GM10266 (cell line): ENCODE measurements around the gene IRF2.
A peak's percentile ranks its signal among the peaks of the same experiment; 100 is the strongest.

Experiments used
- DNase-seq: peaks from one replicate; pipeline ENCODE4 v3.0.0; 2012; ENCODE audit errors: extremely low spot score
- CTCF ChIP-seq: IDR thresholded peaks from 2 replicates; pipeline ENCODE4 v1.5.1; 2012; ENCODE audit warnings: mild to moderate bottlenecking, low read depth; ENCODE audit not compliant: control insufficient read depth, insufficient read depth; ENCODE audit errors: missing control alignments

The IRF2 gene

GRCh38 chr4:184415071-184415470 is 59.3 kb downstream of the IRF2 start:
- no peak for TF ChIP-seq CTCF
- no peak for DNase-seq

DNA sequence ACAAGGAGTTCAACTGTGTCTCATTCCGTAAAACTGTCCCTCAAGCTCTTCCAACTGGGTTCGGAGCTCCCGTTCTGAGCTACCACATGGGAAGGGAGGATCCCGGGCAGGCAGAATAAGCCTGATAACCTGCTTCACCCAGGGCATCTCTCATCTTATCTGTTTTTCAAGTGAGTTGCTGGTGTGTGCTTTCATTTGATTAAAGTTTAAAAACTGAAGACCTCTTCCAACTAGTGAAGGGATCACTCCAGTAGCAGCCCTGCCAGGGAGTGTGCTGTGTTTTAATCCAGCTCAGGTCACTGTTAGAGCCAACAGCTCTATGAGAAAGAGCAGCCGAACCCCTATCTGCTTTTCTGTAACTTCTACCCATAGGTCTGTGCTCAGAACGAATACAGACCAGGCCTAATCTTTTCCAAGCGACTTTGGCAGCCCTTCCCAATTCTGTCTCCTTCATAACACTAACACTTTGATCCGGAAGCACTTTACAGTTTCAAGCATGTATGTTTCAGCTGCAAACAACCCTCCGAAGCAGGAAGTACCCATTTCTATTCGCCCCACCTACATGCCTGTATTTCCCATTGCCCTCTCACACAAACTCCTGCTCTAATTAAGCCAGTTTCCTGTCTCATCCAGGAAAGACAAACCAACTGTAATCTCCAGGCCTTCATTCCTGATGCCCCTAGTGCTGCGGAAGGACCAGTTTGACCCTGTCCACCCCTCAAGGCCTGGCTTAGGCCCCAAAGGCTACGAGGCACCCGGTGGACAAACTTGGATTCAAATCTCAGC is 60.9 kb downstream of the IRF2 start:
- DNase-seq: no peak
- TF ChIP-seq CTCF: no peak

- TF ChIP-seq CTCF: no peak
- DNase-seq: no peak
Measured at GRCh38 chr4:184410748-184411147, 63.6 kb downstream of the IRF2 start.

GRCh38 chr4:184409911-184410692 is 64.2 kb downstream of the IRF2 start:
- peak; percentile 37 for DNase-seq
- TF ChIP-seq CTCF: no peak

DNA sequence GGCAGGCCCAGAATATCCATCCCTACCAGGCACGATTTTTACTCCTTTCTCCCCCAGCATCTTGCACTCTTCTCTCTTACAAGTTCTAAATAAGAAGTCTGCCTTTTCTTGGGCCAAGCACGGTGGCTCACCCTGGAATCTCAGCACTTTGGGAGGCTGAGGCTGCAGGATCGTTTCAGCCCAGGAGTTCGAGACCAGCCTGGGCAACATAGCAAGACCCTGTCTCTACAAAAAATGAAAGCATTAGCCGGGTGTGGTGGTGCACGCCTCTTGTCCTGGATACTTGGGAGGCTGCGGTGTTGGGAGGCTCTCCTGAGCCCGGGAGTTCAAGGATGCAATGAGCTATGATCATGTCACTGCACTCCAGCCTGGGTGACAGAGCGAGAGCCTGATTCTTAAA is 64.8 kb downstream of the IRF2 start:
- TF ChIP-seq CTCF: no peak
- no peak for DNase-seq

GRCh38 chr4:184408684-184409081 is 65.7 kb downstream of the IRF2 start:
- no peak for TF ChIP-seq CTCF
- DNase-seq: no peak
